SK-MEL-5 (cell line): ENCODE measurements around the gene ITPR2. TPM values are rescaled to one million over a fixed set of nuclear protein-coding genes. Genes with fewer than 3 reads are reported as not detected.
"Not testable (repeated sequence)": the region's sequence is repeated elsewhere in the genome, so short reads cannot be mapped to it uniquely, and the experiment has no call there.

Experiments
- DNase-seq: peaks from one replicate; pipeline ENCODE4 v3.0.0-alpha.2; 2016; ENCODE audit warnings: low read depth, low spot score
- in situ Hi-C: cut with HindIII; loops from 2 replicates; pipeline ENCODE4 v1.10.0; 2016; ENCODE audit warnings: low sequenced_read_pairs, high pct_unique_total_duplicates, low pct_unique_long_range_greater_than_20kb
- total RNA-seq: library from RNA; depleted of rRNA; stranded (reverse); fragments of >200 nt; shearing (Covaris generic); gene quantifications from 2 replicates; pipeline ENCODE4 v1.2.3, GENCODE V29; 2014

Gene ITPR2
- total RNA-seq, 1 experiment from 2014 or later: 21.3 TPM

DNA sequence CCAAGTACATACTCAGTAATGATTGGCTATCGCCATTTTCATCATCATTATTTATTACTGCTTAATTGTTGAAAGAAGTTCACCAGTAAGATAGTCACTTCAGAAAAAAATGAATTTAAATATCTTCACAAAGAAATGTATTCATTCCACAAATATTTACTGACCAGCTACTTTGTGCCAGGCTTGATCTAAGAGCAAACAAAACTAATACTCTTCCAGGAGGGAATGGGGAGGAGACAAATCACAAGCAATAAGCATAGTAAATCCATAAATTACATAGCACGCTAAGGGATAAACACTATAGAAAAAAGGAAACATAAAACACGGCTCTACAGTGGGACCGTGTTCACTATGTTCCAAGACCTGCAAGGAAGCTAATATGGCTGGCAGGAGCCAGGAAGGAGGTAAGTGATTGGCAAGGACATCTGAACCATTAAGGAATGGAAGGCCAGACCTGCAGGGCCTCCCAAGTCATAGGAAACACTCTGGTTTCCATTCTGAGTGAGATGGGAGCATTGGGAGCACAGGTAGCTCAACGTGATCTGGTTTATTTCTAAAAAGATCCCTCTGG is 27.5 kb downstream of the ITPR2 start:
- in situ Hi-C loops: no loop called here
- DNase-seq: no peak

DNA sequence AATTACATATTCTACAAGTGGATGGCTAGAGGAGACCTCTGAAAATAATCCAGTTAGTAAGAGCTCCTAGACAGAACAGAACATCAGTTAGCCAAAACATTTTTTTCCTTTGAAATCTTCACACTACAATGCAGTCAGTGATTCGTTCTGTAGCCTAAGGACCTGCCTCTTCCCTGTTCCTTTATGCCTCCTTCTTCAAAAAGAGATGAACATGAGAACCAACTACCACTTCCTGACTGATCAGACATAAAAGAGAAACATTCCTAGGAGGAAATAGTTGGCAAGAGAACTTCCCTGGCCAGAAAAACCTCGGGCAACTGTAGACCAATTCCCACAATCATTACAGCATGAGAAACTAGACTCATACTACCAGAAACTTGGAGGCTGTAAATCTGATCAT is 29.4 kb downstream of the ITPR2 start:
- DNase-seq: peak; percentile 89
- in situ Hi-C loops: no loop called here

DNA sequence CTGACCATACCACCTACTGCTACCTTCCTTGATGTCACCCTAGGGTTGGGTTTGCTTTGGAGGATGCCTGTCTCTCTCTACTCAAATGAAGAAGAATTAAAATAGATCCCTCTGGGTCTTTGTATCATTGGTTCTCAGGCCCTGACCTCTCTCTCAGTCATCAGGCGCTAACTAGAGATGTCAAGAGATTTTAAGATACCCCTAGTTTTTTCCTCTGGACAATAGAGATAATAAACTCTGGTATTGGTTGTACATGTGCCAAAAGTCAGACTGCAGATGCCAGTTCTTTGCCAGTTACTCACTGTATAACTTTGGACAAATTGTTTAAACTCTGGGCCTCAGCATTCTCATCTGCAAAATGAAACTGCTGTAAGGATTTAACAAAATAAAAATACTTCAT is 31.5 kb downstream of the ITPR2 start:
- in situ Hi-C loops: no loop called here
- DNase-seq: no peak

DNA sequence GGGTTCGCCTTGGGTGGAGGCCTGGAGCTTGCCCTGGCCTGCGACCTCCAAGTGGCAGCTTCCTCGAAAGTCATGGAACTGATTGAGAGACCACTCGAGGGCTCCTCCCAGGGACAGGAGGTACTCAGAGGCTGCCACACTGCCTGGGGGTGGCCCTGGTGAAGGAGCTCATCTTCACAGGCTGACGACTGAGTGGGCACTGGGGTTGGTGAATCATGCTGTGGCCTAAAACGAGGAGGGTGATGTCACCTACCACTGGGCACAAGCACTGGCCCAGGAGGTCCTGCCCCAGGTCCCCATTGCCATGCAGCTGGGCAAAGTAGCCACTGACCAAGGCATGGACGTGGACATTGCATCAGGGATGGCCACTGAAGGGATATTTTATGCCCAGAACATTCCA is 32.1 kb downstream of the ITPR2 start:
- in situ Hi-C loops: no loop called here

DNA sequence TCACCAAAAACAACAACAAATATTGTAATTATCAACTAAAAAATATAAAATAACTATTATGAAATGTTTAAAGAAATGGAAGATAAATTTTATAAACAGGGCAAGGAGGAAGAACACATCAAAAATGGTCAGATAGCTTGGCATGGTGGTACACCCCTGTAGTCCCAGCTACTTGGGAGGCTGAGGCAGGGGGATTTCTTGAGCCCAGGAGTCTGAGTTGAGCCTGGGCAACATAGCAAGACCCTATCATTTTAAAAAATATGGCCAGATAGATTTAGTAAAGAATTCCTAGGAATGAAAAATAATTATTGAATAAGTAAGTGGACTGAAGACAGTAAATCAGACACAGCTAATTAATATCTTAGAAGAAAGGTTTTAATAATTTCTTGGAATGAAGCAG is 32.6 kb downstream of the ITPR2 start:
- no peak for DNase-seq
- in situ Hi-C loops: no loop called here

More for the DNA sequence above, 32.1 kb downstream of the ITPR2 start:
- no peak for DNase-seq

DNA sequence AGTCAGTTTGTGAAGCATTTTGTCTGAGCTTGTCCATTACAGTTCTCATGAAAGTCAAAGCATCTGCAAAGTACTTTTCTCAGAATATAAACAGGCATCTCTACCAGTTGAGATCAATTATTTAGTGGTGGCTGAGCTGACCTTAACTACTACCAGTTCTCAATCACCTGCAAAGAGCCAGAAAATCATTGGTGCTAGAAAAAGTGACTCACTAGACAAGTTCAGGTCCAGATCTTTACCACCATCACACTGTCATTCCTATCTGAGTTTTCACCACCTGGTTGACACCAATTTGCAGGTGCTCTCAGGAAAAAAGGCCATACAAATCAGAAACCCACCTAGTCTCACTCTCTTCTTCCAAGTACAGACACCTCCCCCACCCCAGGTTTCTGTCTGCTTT is 33.3 kb downstream of the ITPR2 start:
- no peak for DNase-seq
- in situ Hi-C loops: no loop called here

DNA sequence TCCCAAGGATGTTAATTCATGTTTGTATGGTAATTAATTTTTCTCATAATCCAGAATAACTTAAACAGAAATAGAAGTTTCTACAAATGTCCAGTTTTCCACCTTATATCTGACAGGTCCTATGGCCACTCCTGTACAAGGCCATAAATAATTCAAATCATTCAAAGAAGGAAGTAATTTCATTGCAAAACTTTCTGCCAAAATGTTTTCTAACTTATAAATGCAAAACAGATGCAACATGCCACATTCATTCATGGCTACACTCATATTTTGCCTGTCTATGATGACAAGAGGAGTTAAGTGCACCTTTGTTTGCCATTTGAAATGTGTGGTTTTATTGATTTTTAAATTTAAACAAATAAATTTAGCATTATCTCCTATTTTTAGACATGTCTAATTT is 34.4 kb downstream of the ITPR2 start:
- in situ Hi-C loops: no loop called here
- no peak for DNase-seq

DNA sequence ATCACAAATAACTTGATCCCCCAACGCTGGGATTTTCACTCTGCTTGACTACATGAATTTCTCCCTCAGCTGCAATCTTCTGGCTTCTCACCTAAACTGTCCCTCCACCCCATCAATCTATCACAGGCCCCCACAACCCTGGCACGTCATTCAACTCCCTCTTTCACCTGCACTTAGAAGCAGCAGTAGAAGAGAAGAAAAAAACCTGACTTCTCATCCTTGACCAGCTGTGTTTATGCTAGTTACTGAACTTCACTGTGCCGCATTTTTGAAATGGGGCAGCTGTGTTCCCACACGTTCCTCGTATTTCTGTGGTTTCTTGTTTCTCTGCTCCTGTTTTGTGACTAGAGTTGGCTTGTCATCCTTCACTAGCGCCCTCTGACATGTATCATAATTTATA is 35.0 kb downstream of the ITPR2 start:
- no peak for DNase-seq
- in situ Hi-C loops: no loop called here

DNA sequence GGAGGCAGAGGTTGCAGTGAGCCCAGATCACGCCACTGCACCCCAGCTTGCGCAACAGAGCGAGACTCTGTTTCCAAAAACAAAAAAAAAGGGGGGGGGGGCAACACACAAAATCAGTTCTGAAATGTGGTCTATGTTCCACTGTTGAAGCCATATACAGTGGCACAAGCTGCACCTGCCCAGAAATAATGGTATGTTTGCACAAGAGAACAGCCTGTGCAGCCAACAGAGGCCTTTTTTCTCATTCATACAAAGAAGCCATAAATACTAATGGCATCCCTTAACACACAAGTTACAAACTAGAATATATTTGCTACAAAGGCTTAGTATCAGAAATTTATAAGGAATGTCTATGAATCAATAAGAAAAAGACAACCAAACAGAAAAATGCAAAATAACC is 37.1 kb downstream of the ITPR2 start:
- in situ Hi-C loops: no loop called here
- no peak for DNase-seq

DNA sequence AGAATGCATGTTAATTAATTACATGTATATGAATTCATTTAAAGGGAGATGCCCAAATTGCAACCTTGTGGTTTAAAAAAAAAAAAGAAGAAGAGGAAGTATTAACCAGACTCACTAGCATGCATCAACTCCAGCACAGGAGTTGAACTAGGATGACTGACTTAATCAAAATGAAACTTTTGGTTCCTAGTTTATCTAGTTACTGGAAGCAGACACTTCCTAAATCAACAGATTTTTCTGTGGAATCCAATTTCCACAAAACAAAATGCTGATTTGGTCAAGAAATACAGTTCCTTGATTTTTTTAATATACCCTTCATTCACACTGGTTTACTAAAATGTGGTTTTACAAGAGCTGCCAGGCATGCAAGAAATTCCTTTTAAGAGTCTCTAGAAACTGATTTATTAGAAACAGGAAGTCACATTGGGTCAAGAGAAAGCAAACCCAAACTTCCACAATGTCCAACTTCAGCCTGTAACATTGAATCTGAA is 41.6 kb downstream of the ITPR2 start:
- no peak for DNase-seq
- in situ Hi-C loops: no loop called here

DNA sequence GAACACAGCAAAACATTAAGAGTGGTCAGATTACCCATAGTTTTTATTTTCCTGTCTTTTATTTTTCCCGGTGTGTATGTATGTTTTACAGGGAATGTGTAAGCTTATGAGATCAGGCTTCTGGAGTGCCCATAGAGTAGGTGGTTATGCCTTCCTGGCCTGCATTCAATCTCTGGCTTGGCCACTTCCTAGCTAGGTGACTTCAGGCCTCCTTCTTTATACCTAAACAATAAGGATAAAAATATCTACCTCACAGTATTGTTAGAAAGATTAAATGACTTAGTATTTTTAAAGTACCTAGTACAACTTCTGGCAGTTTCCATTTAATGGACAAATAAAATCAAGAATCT is 42.4 kb downstream of the ITPR2 start:
- no peak for DNase-seq

DNA sequence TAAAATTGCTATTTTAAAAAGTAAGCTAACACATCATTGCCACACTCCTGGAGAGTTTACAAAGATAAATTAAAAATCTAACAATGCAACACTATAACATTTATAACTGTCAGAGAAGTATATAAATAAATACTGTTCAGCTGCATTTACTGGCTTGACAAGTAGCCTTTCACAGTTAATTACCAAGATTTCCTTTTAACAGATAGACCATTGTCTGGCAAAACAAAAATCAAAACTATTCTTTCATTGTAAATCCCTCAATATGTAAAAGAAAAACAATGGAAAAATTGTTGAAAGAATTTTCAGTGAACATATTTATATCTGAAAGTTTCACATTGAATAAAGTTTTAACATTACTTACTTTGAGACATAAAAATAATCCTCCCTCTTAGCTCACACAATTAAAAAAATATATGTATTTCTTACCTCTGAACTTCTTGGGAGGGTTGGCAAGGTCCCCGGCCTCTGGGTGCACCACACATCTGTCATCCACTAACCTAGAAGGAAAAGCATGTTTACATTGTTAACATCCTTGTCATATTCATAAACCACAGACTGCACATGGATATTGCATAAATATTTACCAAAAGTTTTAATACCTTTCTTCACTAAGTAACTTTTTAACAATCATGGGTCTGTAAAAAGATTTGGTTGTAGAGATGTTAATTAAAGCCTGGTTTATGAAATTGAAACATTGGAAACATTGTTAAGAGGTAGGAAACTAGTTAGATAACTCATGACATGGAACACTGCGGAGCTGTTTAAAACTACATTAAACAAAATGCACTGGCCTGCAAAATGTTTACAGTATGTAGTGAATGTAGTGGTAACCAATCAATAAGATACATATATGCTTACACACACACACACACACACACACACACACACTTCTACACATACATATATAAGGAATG is 43.0 kb downstream of the ITPR2 start:
- in situ Hi-C loops: no loop called here
- DNase-seq: peak; percentile 86

More for the DNA sequence above, 42.4 kb downstream of the ITPR2 start:
- in situ Hi-C loops: no loop called here

DNA sequence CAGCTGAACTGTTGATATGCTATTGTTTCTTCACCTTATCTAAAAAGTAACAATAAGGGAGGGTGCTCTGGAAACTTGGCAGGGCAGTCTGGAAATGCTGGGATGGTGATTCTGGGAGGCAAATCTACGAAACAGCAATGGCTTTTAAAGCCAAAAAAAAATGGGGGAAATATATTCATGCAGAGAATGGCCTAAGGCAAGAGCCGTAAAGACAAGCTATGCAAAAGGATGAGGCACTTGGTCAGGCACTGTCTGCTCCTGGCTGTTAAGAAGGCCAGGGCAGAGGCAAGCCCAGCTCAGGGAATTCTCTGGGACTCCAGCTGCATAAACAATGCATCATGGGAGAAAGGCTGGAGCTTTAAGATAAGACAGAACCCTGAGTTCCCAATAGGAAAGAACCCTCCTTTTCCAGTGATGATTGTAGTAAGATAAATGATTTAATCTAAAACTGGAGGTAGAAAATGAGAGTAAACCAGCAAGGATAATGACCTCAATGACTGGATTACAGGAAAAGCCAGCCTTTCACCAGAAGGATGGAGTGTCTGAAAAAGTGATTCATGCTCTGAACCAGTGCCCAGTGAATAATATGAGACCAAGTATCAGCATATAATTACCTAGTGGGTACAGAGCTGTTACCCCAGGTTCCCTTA is 46.0 kb downstream of the ITPR2 start:
- in situ Hi-C loops: no loop called here
- peak; percentile 22 for DNase-seq

DNA sequence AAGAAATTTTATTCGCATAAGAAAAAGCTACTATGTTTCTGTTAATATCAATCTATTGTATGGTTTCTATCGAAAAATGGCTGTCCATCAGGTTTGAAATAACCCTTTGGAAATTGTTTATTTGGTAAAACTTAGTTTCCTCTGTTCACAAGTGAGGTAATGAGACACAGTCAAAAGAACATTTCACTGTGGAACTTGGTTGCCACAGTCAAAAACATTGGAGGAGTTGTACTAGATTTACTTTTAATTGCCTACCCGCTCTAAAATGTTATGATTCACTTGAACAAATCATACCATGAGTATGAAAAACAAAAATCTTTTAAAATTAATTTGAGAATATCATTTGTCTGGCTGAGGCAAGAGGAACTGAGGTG is 46.5 kb downstream of the ITPR2 start:
- in situ Hi-C loops: no loop called here
- DNase-seq: no peak

DNA sequence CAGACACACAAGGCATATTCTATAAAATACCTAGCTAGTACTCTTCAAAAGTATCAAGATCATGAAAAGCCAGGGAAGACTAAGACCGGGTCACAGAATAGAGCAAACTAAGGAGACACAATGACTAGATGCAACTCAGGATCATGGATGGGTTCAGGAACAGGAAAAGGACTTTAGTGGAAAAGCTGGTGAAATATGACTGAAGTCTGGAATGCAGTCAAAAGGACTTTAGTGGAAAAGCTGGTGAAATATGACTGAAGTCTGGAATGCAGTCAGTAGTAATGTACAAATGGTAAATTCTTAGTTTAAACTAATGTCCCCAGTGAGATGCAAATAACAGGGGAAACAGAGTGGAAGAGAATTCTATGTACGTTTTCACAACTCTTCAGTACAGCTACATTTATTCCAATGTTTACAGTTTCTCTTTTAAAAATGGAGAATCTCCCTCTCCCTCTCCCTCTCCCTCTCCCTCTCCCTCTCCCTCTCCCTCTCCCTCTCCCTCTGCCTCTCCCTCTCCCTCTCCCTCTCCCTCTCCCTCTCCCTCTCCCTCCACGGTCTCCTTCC is 49.1 kb downstream of the ITPR2 start:
- in situ Hi-C loops, DNase-seq: not testable (repeated sequence)

DNA sequence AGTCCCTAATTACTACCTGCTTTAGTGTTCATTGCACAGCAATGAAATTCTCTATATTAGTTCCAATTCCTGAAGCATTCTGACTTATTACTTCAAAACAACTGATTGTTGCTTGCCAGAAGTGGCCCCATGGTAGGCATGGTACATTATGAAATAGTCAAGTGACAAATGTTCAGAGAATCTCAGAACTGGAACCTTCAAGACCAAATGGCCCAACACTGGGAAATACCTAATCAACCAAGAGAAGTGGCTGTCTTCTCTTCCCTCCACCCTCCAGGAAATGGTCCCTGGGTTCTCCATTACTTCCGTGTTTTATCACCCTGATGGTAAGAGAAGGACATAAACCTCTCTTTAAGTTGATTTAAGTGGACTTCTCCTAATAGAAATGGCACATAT is 49.9 kb downstream of the ITPR2 start:
- in situ Hi-C loops: no loop called here

DNA sequence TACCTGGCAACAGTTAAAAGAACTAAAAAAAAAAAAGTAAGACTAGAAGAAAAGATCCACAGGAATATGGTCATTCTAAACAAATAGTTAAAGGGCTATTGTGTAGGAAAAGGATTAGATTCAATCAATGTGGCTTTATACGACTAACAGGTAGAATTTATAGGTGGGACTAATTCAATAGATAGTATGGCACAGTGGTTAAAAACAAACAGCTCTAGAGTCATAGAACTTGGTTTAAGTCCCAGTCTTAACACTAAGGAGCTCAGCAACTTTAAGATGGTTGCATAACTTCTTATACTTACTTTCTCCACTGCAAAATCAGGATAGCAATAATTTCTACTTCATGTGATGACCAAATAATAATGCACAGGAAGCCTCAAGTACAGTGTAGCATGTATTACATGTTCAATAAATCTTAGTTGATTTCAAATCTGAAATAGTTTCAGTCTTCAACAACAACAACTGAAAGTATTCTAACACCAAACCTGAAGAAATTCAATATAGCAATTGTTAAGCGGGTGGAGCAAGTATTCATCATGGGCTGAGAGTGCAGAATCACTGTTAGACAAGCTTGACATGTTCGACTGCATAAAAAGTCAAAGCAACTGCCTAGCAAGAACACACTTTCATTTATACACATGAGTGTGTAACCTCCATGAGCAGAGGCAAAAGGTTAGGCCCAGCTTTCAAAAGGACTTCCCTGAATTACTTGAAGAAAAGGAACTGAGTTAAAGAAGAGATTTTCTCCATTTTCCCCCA is 50.4 kb downstream of the ITPR2 start:
- DNase-seq: no peak
- in situ Hi-C loops: no loop called here

More for the DNA sequence above, 49.9 kb downstream of the ITPR2 start:
- DNase-seq: no peak

DNA sequence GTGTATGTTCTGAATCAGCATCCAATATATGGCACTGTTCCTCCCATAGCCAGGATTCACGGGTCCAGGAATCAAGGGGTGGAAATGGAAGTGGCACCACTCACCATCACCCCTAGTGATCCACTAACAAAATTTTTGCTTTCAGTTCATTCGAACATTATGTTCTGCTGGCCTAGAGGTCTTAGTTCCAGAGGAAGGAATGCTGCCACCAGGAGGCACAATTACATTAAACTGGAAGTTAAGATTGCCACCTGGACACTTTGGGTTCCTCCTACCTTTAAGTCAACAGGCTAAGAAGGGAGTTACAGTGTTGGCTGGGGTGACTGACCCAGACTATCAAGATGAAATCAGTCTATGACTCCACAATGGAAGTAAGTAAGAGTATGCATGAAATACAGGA is 52.3 kb downstream of the ITPR2 start:
- in situ Hi-C loops: not testable (repeated sequence)
- DNase-seq: peak; percentile 66
